KOPT-K1 (cell line): ENCODE data around the gene HOXD9.

Experiments
- H3K27ac ChIP-seq: fragments of 200-600 bp; sonication (generic); 2 replicates; pipeline ENCODE4 v1.5.1; 2016; ENCODE audit warnings: antibody characterized with exemption, mild to moderate bottlenecking, low read depth, low read length; ENCODE audit not compliant: poor library complexity, severe bottlenecking
- H3K36me3 ChIP-seq: fragments of 200-600 bp; sonication (generic); 2 replicates; pipeline ENCODE4 v1.5.1; 2017; ENCODE audit warnings: antibody characterized with exemption, mild to moderate bottlenecking, low read length, moderate library complexity; ENCODE audit not compliant: insufficient read depth
- H3K9me3 ChIP-seq: fragments of 200-600 bp; sonication (generic); 2 replicates; pipeline ENCODE4 v1.5.1; 2017; ENCODE audit warnings: antibody characterized with exemption, low read length, mild to moderate bottlenecking; ENCODE audit not compliant: insufficient read depth, poor library complexity, severe bottlenecking

Gene HOXD9

GRCh38 chr2:176173567-176174381, 51.3 kb downstream of the HOXD9 start:
- no peak overlapping the region for H3K27ac ChIP-seq
- H3K9me3 ChIP-seq: peaks cover 9% of the 10 kb centered on the region
- no peaks in the 10 kb centered on the region for H3K36me3 ChIP-seq

- no peaks in the 10 kb centered on the region for H3K36me3 ChIP-seq
- H3K9me3 ChIP-seq: peaks cover 9% of the 10 kb centered on the region
- H3K27ac ChIP-seq: no peak overlapping the region
These were observed 51.9 kb downstream of the HOXD9 start for GRCh38 chr2:176174382-176174823.
